PC-3 (cell line): ENCODE measurements around the gene TAS2R42. TPM values are rescaled to one million over a fixed set of nuclear protein-coding genes. Genes with fewer than 3 reads are reported as not detected.
A peak's percentile ranks its signal among the peaks of the same experiment; 100 is the strongest.

Experiments
- ATAC-seq: fragments of 200-7000 bp; cut with Tn5 transposase; 2 replicates; pipeline ENCODE4 v1.9.1; 2020; ENCODE audit warnings: mild to moderate bottlenecking, moderate library complexity
- BruUV-seq: library from RNA; stranded (reverse); fragments of 400-500 nt; replicated peaks from 2 replicates; lab custom pipeline; 2021; lab: Mats Ljungman, UMichigan
- CTCF ChIA-PET: fragments of 300-600 bp; sonication (Branson Sonifier 250); formaldehyde crosslinking; loops from one replicate; lab custom pipeline; 2022; ENCODE audit warnings: antibody characterized with exemption; lab: Charles Lee
- POLR2A ChIA-PET: fragments of 300-600 bp; sonication (Branson Sonifier 250); formaldehyde crosslinking; loops from one replicate; lab custom pipeline; 2022; ENCODE audit warnings: antibody characterized with exemption; ENCODE audit not compliant: unreplicated experiment; lab: Charles Lee
- DNase-seq: peaks from one replicate; pipeline ENCODE4 v3.0.0-alpha.2; 2015
- H2AFZ ChIP-seq: fragments of 300-600 bp; sonication (generic); 2 replicates; pipeline ENCODE4 v1.6.0; 2016; ENCODE audit warnings: antibody characterized with exemption, low read length
- H3F3A ChIP-seq: fragments of 300-600 bp; sonication (generic); one replicate; pipeline ENCODE4 v1.6.0; 2017; ENCODE audit warnings: antibody characterized with exemption, low read length, control low read depth, mild to moderate bottlenecking; ENCODE audit not compliant: unreplicated experiment
- H3K27ac ChIP-seq: fragments of 300-600 bp; sonication (generic); 2 replicates; pipeline ENCODE4 v1.5.1; 2016; ENCODE audit warnings: mild to moderate bottlenecking, low read length
- H3K27me3 ChIP-seq: fragments of 300-600 bp; sonication (generic); 2 replicates; pipeline ENCODE4 v1.6.1; 2016; ENCODE audit warnings: low read length, mixed read lengths
- H3K36me3 ChIP-seq: fragments of 300-600 bp; sonication (generic); 2 replicates; pipeline ENCODE4 v1.6.1; 2016; ENCODE audit warnings: low read depth, mixed run types, low read length, mixed read lengths
- H3K4me1 ChIP-seq: fragments of 300-600 bp; sonication (generic); 2 replicates; pipeline ENCODE4 v1.5.1; 2016; ENCODE audit warnings: low read length; ENCODE audit not compliant: insufficient read depth
- H3K4me2 ChIP-seq: fragments of 300-600 bp; sonication (generic); 2 replicates; pipeline ENCODE4 v1.6.0; 2016; ENCODE audit warnings: low read length
- H3K4me3 ChIP-seq: fragments of 300-600 bp; sonication (generic); 2 replicates; pipeline ENCODE4 v1.5.1; 2016; ENCODE audit warnings: mild to moderate bottlenecking, low read length, mixed read lengths
- H3K79me2 ChIP-seq: fragments of 300-600 bp; sonication (generic); 2 replicates; pipeline ENCODE4 v1.6.1; 2017; ENCODE audit warnings: low read length, mixed read lengths
- H3K9ac ChIP-seq: fragments of 300-600 bp; sonication (generic); 2 replicates; pipeline ENCODE4 v1.6.0; 2016; ENCODE audit warnings: mild to moderate bottlenecking, low read length
- H3K9me2 ChIP-seq: fragments of 300-600 bp; sonication (generic); replicated peaks from 2 replicates; pipeline ENCODE4 v1.6.1; 2016; ENCODE audit warnings: mixed run types, low read length, mixed read lengths
- H3K9me3 ChIP-seq: fragments of 300-600 bp; sonication (generic); 2 replicates; pipeline ENCODE4 v1.6.1; 2016; ENCODE audit warnings: low read length, mixed read lengths
- H4K20me1 ChIP-seq: fragments of 300-600 bp; sonication (generic); 2 replicates; pipeline ENCODE4 v1.6.1; 2016; ENCODE audit warnings: low read length, mixed read lengths
- EZH2 ChIP-seq: fragments of 300-600 bp; sonication (generic); IDR thresholded peaks from one replicate; pipeline ENCODE4 v1.6.1; 2017; ENCODE audit warnings: antibody characterized with exemption, mild to moderate bottlenecking, low read length; ENCODE audit not compliant: unreplicated experiment
- EZH2phosphoT487 ChIP-seq: fragments of 300-600 bp; sonication (generic); IDR thresholded peaks from 2 replicates; pipeline ENCODE4 v1.6.1; 2018; ENCODE audit warnings: mild to moderate bottlenecking, antibody characterized with exemption, low read length, borderline replicate concordance
- intact Hi-C: fragments of 100-400 bp; cut with micrococcal nuclease; formaldehyde crosslinking; loops from 2 replicates; pipeline ENCODE4 v1.9.0; 2023
- total RNA-seq: library from RNA; depleted of rRNA; stranded (reverse); fragments of >200 nt; gene quantifications from 2 replicates; pipeline ENCODE4 v1.2.3, GENCODE V29; 2014
- TF ChIP-seq, protein P1 (sequence below): fragments of 300-600 bp; sonication (generic); conservative IDR thresholded peaks from 2 replicates; pipeline ENCODE4 v1.5.1; 2017; ENCODE audit warnings: antibody characterized with exemption, low read depth, mild to moderate bottlenecking, low read length

Gene TAS2R42
- total RNA-seq, 1 experiment from 2014 or later: not detected

DNA sequence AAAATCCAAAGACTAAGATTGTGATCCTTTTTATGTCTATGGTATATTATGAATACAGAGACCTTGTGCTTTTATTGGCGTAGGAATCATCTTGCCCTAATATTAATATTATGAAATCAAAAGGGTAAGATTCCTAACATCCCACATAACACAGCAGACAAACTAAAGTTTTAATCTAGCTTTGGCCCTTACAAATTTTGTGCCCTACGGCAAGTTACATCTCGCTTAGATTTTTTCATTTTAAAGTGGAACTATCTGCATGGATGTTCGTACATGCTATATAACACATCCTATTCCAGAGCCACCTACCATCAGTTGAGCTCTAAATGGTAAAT is 16.0 kb downstream of the TAS2R42 start:
- intact Hi-C loops: no loop called here
- DNase-seq: no peak

DNA sequence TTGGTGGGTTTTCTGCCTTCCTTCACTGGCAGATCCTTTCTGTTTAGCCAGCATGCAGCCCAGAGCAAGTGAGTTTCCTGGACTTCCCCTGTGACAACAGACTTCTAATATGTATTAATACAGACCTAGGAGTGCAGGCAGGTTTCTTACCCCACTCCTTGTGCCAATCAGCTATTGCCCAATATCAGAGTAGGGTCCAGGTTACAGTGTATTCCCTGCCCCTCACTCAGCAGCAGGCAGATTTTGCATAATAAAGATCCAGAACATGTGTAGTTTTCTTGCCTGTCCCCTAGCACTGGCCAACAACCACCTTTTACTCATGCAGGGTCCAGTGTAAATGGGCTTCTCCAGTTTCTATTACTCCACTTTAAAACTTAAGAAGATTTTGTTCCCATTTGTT is 20.4 kb downstream of the TAS2R42 start:
- H3K4me2 ChIP-seq: no peak overlapping the region
- H3K4me3 ChIP-seq: no peak overlapping the region
- peaks cover 14% of the 10 kb centered on the region for H3K4me1 ChIP-seq
- H3K9me2 ChIP-seq: no peaks in the 10 kb centered on the region
- TF ChIP-seq EZH2: no peak
- TF ChIP-seq EZH2phosphoT487: no peak
- TF ChIP-seq, protein P1, sequence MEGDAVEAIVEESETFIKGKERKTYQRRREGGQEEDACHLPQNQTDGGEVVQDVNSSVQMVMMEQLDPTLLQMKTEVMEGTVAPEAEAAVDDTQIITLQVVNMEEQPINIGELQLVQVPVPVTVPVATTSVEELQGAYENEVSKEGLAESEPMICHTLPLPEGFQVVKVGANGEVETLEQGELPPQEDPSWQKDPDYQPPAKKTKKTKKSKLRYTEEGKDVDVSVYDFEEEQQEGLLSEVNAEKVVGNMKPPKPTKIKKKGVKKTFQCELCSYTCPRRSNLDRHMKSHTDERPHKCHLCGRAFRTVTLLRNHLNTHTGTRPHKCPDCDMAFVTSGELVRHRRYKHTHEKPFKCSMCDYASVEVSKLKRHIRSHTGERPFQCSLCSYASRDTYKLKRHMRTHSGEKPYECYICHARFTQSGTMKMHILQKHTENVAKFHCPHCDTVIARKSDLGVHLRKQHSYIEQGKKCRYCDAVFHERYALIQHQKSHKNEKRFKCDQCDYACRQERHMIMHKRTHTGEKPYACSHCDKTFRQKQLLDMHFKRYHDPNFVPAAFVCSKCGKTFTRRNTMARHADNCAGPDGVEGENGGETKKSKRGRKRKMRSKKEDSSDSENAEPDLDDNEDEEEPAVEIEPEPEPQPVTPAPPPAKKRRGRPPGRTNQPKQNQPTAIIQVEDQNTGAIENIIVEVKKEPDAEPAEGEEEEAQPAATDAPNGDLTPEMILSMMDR: no peak
- intact Hi-C loops: no loop called here
- ChIA-PET POLR2A (no interaction called here), CTCF (no interaction called here)
- H3K27ac ChIP-seq: no peak overlapping the region
- DNase-seq (no peak), ATAC-seq (no peak)
- H3K79me2 ChIP-seq: peaks cover 94% of the 10 kb centered on the region
- no peaks in the 10 kb centered on the region for H3F3A ChIP-seq
- no peak overlapping the region for H2AFZ ChIP-seq
- H4K20me1 ChIP-seq: 0 out of 2 replicates have a peak, but pooled peaks cover 4% of the 10 kb centered on the region
- no peaks in the 10 kb centered on the region for H3K27me3 ChIP-seq
- no peaks in the 10 kb centered on the region for H3K9me3 ChIP-seq
- peaks cover 17% of the 10 kb centered on the region for H3K36me3 ChIP-seq
- no TSS peak for BruUV-seq
- no peak overlapping the region for H3K9ac ChIP-seq

More for the DNA sequence above, 16.0 kb downstream of the TAS2R42 start:
- BruUV-seq: no TSS peak
- Histone ChIP-seq H3K4me2 (peak overlapping the region; percentile 84), H3K9me2 (no peaks in the 10 kb centered on the region), H3K27ac (peak overlapping the region; percentile 82), H3K9ac (peak overlapping the region; percentile 82), H3K4me3 (peak overlapping the region; percentile 76), H3K9me3 (no peaks in the 10 kb centered on the region), H3K27me3 (no peaks in the 10 kb centered on the region), H4K20me1 (peaks cover 9% of the 10 kb centered on the region; the same call in 1 of the 2 replicates), H2AFZ (peak overlapping the region; percentile 51), H3K4me1 (peaks cover 22% of the 10 kb centered on the region), H3F3A (no peaks in the 10 kb centered on the region), H3K36me3 (peaks cover 14% of the 10 kb centered on the region), H3K79me2 (peaks cover 89% of the 10 kb centered on the region)
- POLR2A ChIA-PET: interaction anchor here (0.8 kb wide), 1 partner anchor 321 kb away, joined by 7 read pairs; the partner anchor contains the start of gene PRR4
- CTCF ChIA-PET: interaction anchor here (0.6 to 0.7 kb wide), 2 partner anchors 29 to 312 kb away, joined by 3 to 6 read pairs; no protein-coding TSS in a partner anchor
- no peak for ATAC-seq
- no peak for TF ChIP-seq EZH2
- TF ChIP-seq, protein P1: no peak
- no peak for TF ChIP-seq EZH2phosphoT487

DNA sequence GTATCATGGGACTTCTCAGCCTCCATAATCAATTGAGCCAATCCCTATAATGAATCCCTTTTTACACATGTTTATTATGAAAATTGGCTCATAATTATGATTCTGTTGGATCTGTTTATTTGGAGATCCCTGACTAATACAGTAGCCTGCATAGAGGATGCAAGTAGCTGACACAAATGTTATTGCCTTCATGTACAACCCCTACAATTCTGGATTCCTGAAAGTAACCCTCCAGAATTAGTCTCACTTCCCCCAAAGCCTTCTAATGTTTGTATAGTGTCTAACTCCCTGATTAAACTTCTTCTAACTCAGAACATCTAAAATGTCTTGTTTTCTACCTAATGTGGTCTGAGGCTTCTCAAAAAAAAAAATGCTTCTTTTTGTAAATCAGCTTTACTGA is 22.4 kb downstream of the TAS2R42 start:
- Histone ChIP-seq H3K4me2 (no peak overlapping the region), H3K9me3 (no peaks in the 10 kb centered on the region), H3K27ac (no peak overlapping the region), H3K27me3 (no peaks in the 10 kb centered on the region), H3K9me2 (no peaks in the 10 kb centered on the region), H3K9ac (no peak overlapping the region), H3F3A (no peaks in the 10 kb centered on the region), H3K36me3 (peaks cover 15% of the 10 kb centered on the region), H4K20me1 (0 out of 2 replicates have a peak, but pooled peaks cover 4% of the 10 kb centered on the region), H3K4me1 (peaks cover 5% of the 10 kb centered on the region; the same call in 1 of the 2 replicates), H3K4me3 (no peak overlapping the region), H3K79me2 (peaks cover 95% of the 10 kb centered on the region), H2AFZ (no peak overlapping the region)
- intact Hi-C loops: no loop called here
- DNase-seq: no peak
- ChIA-PET POLR2A (no interaction called here), CTCF (no interaction called here)
- no TSS peak for BruUV-seq
- TF ChIP-seq, protein P1: no peak
- TF ChIP-seq EZH2phosphoT487 (no peak), EZH2 (no peak)
- ATAC-seq: no peak
